Measurements from ENCODE around the gene ASH1L.
"Not testable (repeated sequence)": the region's sequence is repeated elsewhere in the genome, so short reads cannot be mapped to it uniquely, and the experiment has no call there.

Gene ASH1L

GRCh38 chr1:155433128-155433830, 129.3 kb downstream of the ASH1L start:
- not testable (repeated sequence) for DNase-seq

GRCh38 chr1:155424091-155424490, 138.5 kb downstream of the ASH1L start:
- DNase-seq, result no peak

- no peak for DNase-seq
Observed at GRCh38 chr1:155420788-155421187, 141.8 kb downstream of the ASH1L start.

- DNase-seq, result not testable (repeated sequence)
Observed at GRCh38 chr1:155411840-155412239, 150.8 kb downstream of the ASH1L start.

DNA sequence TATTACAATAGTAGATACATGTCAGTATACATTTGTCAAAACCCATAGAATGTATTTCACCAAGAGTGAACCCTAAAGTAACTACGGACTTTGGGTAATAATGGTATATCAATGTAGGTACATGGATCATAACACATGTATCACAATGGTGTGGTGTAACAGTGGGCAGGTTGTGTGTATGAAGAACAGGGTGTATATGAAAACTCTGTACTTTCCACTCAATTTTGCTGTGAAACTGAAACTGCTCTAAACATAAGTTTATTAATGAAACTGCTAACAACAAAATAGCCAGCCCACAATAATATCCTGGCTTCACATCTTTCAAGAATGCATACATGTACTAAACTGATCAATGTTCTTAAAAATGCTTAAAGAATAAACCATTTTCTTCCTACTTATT, 151.7 kb downstream of the ASH1L start:
- no peak for DNase-seq

- no peak for DNase-seq
Observed at GRCh38 chr1:155396874-155397476, 165.6 kb downstream of the ASH1L start.

GRCh38 chr1:155392898-155393411, 169.6 kb downstream of the ASH1L start:
- DNase-seq, result no peak

GRCh38 chr1:155389826-155390225, 172.8 kb downstream of the ASH1L start:
- no peak for DNase-seq

DNA sequence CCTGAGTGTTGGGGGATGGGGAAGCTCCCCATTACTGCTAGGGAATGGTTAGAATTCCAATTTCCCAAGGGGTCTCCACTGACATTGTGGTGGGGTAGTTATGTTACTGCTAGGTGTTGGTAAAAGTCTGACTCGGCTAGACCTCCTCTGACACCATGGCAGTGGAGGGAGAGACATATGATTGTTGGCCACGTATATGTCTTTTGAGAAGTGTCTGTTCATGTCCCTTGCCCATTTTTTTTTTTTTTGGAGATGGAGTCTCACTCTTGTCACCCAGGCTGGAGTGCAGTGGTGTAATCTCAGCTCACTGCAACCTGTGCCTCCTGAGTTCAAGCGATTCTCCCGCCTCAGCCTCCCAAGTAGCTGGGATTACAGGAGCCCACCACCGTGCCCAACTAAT, 176.8 kb downstream of the ASH1L start:
- DNase-seq, result not testable (repeated sequence)

DNA sequence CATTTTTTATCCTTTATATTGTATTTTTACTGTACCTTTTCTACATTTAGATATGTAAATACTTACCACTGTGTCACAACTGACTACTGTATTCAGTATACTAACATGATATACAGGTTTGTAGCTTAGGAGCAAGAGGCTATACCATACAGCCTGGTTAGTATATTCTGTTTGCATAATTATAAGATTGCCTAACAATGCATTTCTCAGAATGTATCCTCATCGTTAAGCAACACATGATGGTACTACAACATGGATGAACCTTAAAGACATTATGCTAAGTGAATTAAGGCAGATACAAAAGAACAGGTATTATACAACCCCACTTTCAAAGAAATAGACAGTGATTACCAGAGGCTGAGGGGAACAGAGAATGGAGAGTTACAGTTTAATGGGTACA, 179.2 kb downstream of the ASH1L start:
- no peak for DNase-seq

- no peak for DNase-seq
Observed at GRCh38 chr1:155379631-155380090, 182.9 kb downstream of the ASH1L start.

- DNase-seq, result no peak
Observed at GRCh38 chr1:155379180-155379579, 183.4 kb downstream of the ASH1L start.

DNA sequence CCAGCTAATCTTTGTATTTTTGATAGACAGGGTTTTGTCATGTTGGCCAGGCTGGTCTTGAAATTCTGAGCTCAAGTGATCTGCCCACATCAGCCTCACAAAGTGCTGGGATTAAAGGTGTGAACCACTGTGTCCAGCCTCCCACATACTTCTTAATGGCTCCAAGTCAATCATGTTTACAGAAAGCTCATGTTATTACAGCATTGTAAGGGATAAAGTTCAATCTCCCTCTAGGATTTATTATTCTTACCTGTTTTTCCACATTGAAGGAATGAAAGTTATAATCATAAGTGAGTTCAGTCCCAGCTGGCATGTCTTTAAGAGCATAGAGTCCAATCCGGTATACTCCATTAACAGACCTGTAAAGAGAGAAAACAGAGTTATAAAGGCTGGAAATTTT, 202.6 kb downstream of the ASH1L start:
- no peak for DNase-seq

GRCh38 chr1:155352631-155353030, 210.0 kb downstream of the ASH1L start:
- DNase-seq, result no peak

- DNase-seq, result no peak
Observed at GRCh38 chr1:155342842-155343241, 219.8 kb downstream of the ASH1L start.

- no peak for DNase-seq
Observed at GRCh38 chr1:155339515-155340097, 223.0 kb downstream of the ASH1L start.

- DNase-seq, result no peak
Observed at GRCh38 chr1:155334962-155335361, 227.6 kb downstream of the ASH1L start.

DNA sequence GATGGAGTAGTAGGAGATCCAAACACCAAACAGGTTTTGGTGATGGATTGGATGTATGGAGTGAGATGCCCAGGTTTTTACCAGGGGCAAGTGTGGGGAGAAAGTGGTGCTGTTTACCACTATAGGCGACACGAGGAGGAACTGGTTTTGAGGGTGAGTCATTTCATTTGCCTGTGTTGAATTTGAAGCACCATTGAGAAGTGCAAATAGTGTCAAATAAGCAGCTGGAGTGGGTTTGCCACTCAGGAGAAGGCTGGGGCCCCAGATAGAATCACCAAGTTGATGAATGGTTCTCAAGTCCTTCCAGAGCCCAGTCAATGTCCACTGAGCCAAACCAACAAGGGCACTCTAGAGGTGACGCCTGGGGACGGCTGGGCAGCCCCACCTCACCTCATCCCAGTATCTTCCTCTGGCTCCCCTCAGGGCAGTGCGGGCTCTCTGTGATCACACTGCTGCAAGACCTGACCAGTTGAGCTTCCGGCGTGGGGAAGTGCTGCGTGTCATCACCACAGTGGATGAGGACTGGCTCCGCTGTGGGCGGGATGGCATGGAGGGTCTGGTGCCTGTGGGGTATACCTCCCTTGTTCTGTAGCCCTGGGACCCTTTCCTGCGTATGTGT, 232.5 kb downstream of the ASH1L start:
- no peak for DNase-seq

DNA sequence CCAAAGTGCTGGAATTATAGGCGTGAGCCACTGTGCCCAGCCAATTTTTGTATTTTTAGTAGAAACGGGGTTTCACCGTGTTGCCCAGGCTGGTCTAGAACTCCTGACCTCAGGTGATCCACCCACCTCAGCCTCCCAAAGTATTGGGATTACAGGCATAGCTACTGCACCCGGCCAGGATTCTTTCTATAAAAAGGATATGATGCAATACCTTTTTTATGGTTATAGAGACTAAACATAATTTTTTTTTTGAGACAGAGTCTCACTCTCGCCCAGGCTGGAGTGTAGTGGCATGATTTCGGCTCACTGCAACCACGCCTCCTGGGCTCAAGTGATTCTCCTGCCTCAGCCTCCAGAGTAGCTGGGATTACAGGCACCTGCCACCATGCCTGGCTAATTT, 233.7 kb downstream of the ASH1L start:
- not testable (repeated sequence) for DNase-seq

GRCh38 chr1:155327981-155328380, 234.6 kb downstream of the ASH1L start:
- no peak for DNase-seq

DNA sequence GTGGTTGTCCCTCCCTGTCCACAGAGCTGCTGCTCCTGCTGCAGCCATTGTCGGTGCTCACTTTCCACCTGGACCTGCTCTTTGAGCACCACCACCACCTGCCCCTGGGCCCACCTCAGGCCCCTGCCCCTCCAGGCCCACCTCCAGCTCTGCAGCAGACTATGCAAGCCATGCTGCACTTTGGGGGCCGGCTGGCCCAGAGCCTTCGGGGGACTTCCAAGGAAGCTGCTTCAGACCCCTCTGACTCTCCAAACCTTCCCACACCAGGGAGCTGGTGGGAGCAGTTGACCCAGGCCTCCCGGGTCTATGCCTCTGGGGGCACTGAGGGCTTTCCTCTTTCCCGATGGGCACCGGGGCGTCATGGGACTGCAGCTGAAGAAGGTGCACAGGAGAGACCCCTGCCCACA, 236.0 kb downstream of the ASH1L start:
- DNase-seq, result no peak

DNA sequence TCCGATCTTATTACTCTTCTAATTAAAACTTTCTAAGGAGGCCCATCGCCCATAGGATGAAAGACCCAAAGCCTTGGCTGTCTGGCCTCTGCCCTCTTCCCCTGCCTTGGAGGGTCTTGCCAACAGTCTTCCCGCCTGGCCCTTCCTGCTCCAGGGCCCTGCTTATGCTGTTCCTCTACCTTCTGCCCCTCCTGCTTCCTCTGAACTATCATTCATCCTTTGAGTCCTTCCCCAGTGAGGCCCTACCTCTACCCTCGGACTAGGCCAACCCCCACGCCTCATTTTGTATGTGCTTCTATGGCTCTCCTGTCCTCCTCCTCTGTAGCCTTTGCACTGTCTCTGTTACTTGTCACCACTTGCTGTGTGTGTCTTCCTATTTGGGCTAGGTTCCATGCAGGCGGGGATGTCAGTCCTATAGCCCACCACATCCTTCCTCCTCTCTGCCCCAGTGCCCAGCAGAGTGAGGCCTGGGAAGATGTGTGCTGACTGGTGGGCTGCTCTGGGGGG, 236.5 kb downstream of the ASH1L start:
- no peak for DNase-seq

GRCh38 chr1:155325603-155325893, 237.1 kb downstream of the ASH1L start:
- no peak for DNase-seq
